NCI-H2171 treated with DMSO at 0.1 percent for 48 hours (cell line): ENCODE results near the gene SLC18B1.

ENCODE experiments used
- DNase-seq: peaks from one replicate; lab custom pipeline; 2025; lab: John Stamatoyannopoulos, UW

Gene SLC18B1

GRCh38 chr6:132742495-132742894, 55.9 kb downstream of the SLC18B1 start:
- DNase-seq: no peak

GRCh38 chr6:132741281-132741680, 57.2 kb downstream of the SLC18B1 start:
- no peak for DNase-seq

GRCh38 chr6:132736239-132736638, 62.2 kb downstream of the SLC18B1 start:
- DNase-seq: no peak

- DNase-seq: peak; percentile 17
Observed at GRCh38 chr6:132734694-132735236, 63.7 kb downstream of the SLC18B1 start.

GRCh38 chr6:132733814-132734213, 64.6 kb downstream of the SLC18B1 start:
- no peak for DNase-seq

- no peak for DNase-seq
Observed at GRCh38 chr6:132733283-132733682, 65.2 kb downstream of the SLC18B1 start.

GRCh38 chr6:132731086-132731485, 67.4 kb downstream of the SLC18B1 start:
- DNase-seq: no peak

GRCh38 chr6:132730560-132730959, 67.9 kb downstream of the SLC18B1 start:
- DNase-seq: no peak

GRCh38 chr6:132728616-132729015, 69.8 kb downstream of the SLC18B1 start:
- DNase-seq: no peak

- no peak for DNase-seq
Observed at GRCh38 chr6:132726608-132726975, 71.8 kb downstream of the SLC18B1 start.

GRCh38 chr6:132725947-132726607, 72.4 kb downstream of the SLC18B1 start:
- DNase-seq: no peak

GRCh38 chr6:132725471-132725870, 73.0 kb downstream of the SLC18B1 start:
- DNase-seq: no peak

GRCh38 chr6:132719736-132720448, 78.5 kb downstream of the SLC18B1 start:
- DNase-seq: no peak
